ENCODE results near the gene CDC45. TPM values are rescaled to one million over a fixed set of nuclear protein-coding genes. Genes with fewer than 3 reads are reported as not detected.

Gene CDC45
- total and polyA plus RNA-seq, 2 of the 13 experiments (the other 11 are each of a cell fraction or from before 2014, with no cell fraction given), result 14.4 to 36.3 TPM

GRCh38 chr22:19543970-19544708 lies 64.4 kb downstream of the CDC45 start (continued):
- TF ChIP-seq ARID5B (CRISPR knock-in tag; IDR thresholded peaks at IDR 0.05) (peak; percentile 49), ZNF30 (CRISPR knock-in tag; IDR thresholded peaks at IDR 0.05) (no peak), MXI1 (IDR thresholded peaks at IDR 0.05; ENCODE audit: borderline replicate concordance, low read depth, low read length) (no peak), HNRNPUL1 (IDR thresholded peaks at IDR 0.05; ENCODE audit: low read depth, low read length) (no peak), KLF13 (CRISPR knock-in tag; IDR thresholded peaks at IDR 0.05) (no peak), CTCF (CRISPR knock-in tag; IDR thresholded peaks at IDR 0.05) (peak; percentile 31), ZNF350 (CRISPR knock-in tag; IDR thresholded peaks at IDR 0.05; ENCODE audit: borderline replicate concordance, low read depth) (0 out of 2 replicates have a peak, but pooled peaks have one; percentile 27), ZNF616 (CRISPR knock-in tag; IDR thresholded peaks at IDR 0.05; ENCODE audit: low read depth) (0 out of 2 replicates have a peak, but pooled peaks have one; percentile 43), TMF1 (CRISPR knock-in tag; IDR thresholded peaks at IDR 0.05; ENCODE audit: low read depth) (no peak), PCBP2 (optimal IDR thresholded peaks at IDR 0.05; ENCODE audit: low read depth, low read length, poor library complexity, severe bottlenecking) (no peak), RXRA (CRISPR knock-in tag; IDR thresholded peaks at IDR 0.05) (no peak), CBX5 (CRISPR knock-in tag; IDR thresholded peaks at IDR 0.05; ENCODE audit: borderline replicate concordance) (peak; percentile 55; the same call in 1 of the 2 replicates), TCF12 (IDR thresholded peaks at IDR 0.05) (no peak), TCF12 (CRISPR knock-in tag; IDR thresholded peaks at IDR 0.05) (no peak), FOXK1 (CRISPR knock-in tag; IDR thresholded peaks at IDR 0.05; ENCODE audit: borderline replicate concordance, low read depth) (no peak), ZNF382 (CRISPR knock-in tag; IDR thresholded peaks at IDR 0.05; ENCODE audit: borderline replicate concordance) (no peak), STAT6 (CRISPR knock-in tag; IDR thresholded peaks at IDR 0.05; ENCODE audit: borderline replicate concordance) (no peak), ZNF143 (CRISPR knock-in tag; IDR thresholded peaks at IDR 0.05) (no peak), RARA (CRISPR knock-in tag; IDR thresholded peaks at IDR 0.05) (peak; percentile 50; the same call in 1 of the 2 replicates), WIZ (CRISPR knock-in tag; IDR thresholded peaks at IDR 0.05) (no peak), NPAS2 (CRISPR knock-in tag; IDR thresholded peaks at IDR 0.05; ENCODE audit: borderline replicate concordance) (no peak), KLF6 (CRISPR knock-in tag; IDR thresholded peaks at IDR 0.05) (peak; percentile 81), ZNF563 (CRISPR knock-in tag; IDR thresholded peaks at IDR 0.05) (peak; percentile 53; the same call in 1 of the 2 replicates)

Data from HepG2 (cell line).